Measurements from ENCODE around the gene USF3.

Gene USF3

DNA sequence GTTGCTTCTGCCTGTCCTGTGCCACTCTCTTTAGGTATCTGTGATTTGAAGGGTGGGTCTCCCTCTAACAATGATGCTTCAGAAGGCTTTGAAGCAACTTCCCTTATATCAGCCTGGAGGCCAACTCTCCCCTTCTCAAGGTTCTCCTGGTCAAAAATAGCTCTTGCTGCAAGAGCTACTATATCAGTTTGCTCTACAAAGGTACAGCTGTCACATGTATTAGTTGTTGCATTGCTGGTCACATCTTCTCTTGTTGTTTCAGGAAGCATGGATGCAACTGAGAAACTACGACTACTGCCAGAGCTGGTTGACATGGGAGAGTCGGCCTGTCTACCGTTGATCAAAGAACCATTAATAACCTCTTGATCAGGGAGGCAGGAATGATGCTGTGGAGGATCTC lies 38.3 kb downstream of the USF3 start:
- no peak for DNase-seq (ENCODE audit: low read depth)
- no peak overlapping the region for H3K4me3 ChIP-seq (replicated peaks; ENCODE audit: low read depth, low read length)
- TF ChIP-seq, protein P1, sequence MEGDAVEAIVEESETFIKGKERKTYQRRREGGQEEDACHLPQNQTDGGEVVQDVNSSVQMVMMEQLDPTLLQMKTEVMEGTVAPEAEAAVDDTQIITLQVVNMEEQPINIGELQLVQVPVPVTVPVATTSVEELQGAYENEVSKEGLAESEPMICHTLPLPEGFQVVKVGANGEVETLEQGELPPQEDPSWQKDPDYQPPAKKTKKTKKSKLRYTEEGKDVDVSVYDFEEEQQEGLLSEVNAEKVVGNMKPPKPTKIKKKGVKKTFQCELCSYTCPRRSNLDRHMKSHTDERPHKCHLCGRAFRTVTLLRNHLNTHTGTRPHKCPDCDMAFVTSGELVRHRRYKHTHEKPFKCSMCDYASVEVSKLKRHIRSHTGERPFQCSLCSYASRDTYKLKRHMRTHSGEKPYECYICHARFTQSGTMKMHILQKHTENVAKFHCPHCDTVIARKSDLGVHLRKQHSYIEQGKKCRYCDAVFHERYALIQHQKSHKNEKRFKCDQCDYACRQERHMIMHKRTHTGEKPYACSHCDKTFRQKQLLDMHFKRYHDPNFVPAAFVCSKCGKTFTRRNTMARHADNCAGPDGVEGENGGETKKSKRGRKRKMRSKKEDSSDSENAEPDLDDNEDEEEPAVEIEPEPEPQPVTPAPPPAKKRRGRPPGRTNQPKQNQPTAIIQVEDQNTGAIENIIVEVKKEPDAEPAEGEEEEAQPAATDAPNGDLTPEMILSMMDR (IDR thresholded peaks at IDR 0.05; ENCODE audit: low read length, missing control alignments): no peak

- no peak overlapping the region for H3K4me3 ChIP-seq (replicated peaks; ENCODE audit: low read depth, low read length)
- DNase-seq (ENCODE audit: low read depth): no peak
- TF ChIP-seq, protein P1 (IDR thresholded peaks at IDR 0.05; ENCODE audit: low read length, missing control alignments): no peak
Measured at GRCh38 chr3:113654851-113655250, 41.6 kb downstream of the USF3 start.

DNA sequence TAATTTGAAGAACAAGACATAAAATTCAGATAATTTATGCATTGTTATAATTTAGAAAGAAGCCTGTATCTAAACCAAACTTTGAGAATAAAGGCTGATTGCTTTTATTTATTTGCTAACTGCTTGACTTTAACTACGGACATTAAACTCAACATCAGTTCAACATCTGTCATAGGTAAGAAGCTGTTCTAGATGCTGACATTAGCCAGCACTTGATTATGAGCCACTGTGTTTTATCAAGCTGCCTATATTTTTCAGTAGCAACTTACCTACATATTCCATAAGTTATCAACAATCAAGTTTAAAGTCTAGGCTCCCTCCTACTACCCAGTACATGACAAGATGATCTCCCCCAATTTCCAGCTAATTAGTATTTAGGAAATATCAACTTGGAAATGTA lies 42.1 kb downstream of the USF3 start:
- TF ChIP-seq, protein P1 (IDR thresholded peaks at IDR 0.05; ENCODE audit: low read length, missing control alignments): no peak
- H3K4me3 ChIP-seq (replicated peaks; ENCODE audit: low read depth, low read length): no peak overlapping the region

DNA sequence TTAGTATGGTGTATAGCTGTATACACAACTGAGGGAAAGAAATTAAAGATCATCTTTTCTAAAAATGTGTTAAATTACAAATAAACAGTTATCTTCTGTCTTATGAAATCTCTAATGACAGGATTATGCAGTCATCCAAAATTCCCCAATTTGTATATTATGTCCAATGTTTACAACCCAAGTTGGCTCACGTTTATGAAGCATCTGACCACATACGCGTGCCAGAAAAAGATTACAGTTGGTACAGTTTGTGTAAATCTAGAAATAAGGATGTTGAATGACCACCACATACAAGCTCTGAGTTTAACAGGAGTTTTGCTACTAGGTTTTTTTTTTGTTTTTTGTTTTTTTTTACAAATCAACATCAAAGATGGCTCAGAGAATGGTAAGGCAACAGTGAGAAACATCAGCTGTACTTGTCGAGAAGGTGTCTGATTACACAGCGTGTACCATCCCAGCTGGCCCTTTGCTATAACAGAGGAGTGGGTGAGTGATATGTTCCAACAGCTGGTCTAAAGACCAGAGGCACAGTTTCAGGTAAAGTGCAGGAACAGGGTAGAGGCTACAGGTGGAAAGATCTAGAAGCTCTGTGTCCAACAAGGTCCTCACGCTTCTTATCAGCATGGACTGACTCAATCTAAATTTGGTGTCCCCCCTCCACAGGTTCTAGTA lies 47.1 kb downstream of the USF3 start:
- no peak overlapping the region for H3K4me3 ChIP-seq (replicated peaks; ENCODE audit: low read depth, low read length)
- DNase-seq (ENCODE audit: low read depth): no peak

More for the DNA sequence above, 42.1 kb downstream of the USF3 start:
- DNase-seq (ENCODE audit: low read depth): no peak

GRCh38 chr3:113648524-113648923 lies 47.9 kb downstream of the USF3 start:
- DNase-seq (ENCODE audit: low read depth): no peak
- H3K4me3 ChIP-seq (replicated peaks; ENCODE audit: low read depth, low read length): no peak overlapping the region
- TF ChIP-seq, protein P1 (IDR thresholded peaks at IDR 0.05; ENCODE audit: low read length, missing control alignments): no peak

More for the DNA sequence above, 47.1 kb downstream of the USF3 start:
- TF ChIP-seq, protein P1 (IDR thresholded peaks at IDR 0.05; ENCODE audit: low read length, missing control alignments): no peak

DNA sequence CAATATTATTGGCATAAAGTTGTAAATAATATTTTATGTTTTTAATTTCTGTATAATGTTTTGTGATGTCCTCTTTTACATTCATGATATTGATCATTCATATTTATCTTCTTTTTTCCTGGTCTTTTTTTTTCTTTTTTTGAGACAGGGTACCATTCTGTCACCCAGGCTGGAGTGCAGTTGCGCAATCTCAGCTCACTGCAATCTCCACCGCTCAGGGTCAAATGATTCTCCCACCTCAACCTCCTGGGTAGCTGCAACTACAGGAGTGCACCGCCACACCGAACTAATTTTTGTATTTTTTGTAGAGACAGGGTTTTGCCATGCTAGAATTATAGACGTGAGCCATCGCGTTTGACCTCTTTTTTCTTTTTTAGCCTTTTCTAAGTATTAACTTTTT lies 52.9 kb downstream of the USF3 start:
- TF ChIP-seq, protein P1 (IDR thresholded peaks at IDR 0.05; ENCODE audit: low read length, missing control alignments): no peak
- H3K4me3 ChIP-seq (replicated peaks; ENCODE audit: low read depth, low read length): no peak overlapping the region
- DNase-seq (ENCODE audit: low read depth): no peak

DNA sequence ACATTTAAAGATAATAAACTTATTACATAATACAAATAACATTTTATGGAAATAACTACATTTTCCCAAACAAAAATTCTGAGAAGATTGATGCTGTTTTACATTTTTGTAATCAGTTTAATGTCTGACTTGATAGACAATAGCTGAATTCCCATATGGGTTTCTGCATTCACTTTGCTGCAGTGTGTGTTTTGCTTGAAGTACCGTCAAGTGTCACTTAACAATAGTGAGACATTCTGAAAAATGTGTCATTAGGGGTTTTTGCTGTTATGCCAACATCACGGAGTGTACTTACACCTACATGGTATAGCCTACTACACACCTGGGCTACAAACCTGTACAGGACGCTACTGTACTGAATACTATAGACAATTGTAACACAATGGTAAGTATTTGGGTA lies 57.5 kb downstream of the USF3 start:
- DNase-seq (ENCODE audit: low read depth): no peak
- H3K4me3 ChIP-seq (replicated peaks; ENCODE audit: low read depth, low read length): no peak overlapping the region
- TF ChIP-seq, protein P1 (IDR thresholded peaks at IDR 0.05; ENCODE audit: low read length, missing control alignments): no peak

All from fibroblast of pulmonary artery (primary cell).